ENCODE data around the gene ARSI. TPM values are rescaled to one million over a fixed set of nuclear protein-coding genes. Genes with fewer than 3 reads are reported as not detected.

Gene ARSI
- polyA plus RNA-seq (2013, experiment 1 of 2): 4.7 TPM
- polyA plus RNA-seq (2013, experiment 2 of 2): 5.6 TPM

- H3K27ac ChIP-seq (ENCODE audit: low read depth, low read length, severe bottlenecking): peak within 1 kb of the TSS; percentile 79
- peak within 1 kb of the TSS; percentile 35 for H3K4me3 ChIP-seq (ENCODE audit: extremely low read depth, insufficient read depth, low read length, poor library complexity, severe bottlenecking)
- no peaks in the 10 kb centered on the region for H3K36me3 ChIP-seq (ENCODE audit: control insufficient read depth, insufficient read depth, low read length)
- no peaks in the 10 kb centered on the region for H3K9me3 ChIP-seq (ENCODE audit: control insufficient read depth, low read length)
- 2 to 3% methylated on average over 46 to 47 of the region's 63 CpGs for WGBS, 2 experiments (ENCODE audit: insufficient coverage in 2 of 2)
- H3K4me1 ChIP-seq (ENCODE audit: control insufficient read depth, insufficient read depth, low read length, poor library complexity, severe bottlenecking): peaks cover 42% of the 10 kb centered on the region
These were observed at the start of gene ARSI for GRCh38 chr5:150302301-150303069. TSS of gene ARSI (minus strand) at chr5:150302905. CDS start at chr5:150302373, 532 bp downstream.

GRCh38 chr5:150350524-150351344 lies 48.0 kb upstream of the ARSI start:
- Histone ChIP-seq H3K9me3 (ENCODE audit: control insufficient read depth, low read length) (no peaks in the 10 kb centered on the region), H3K4me1 (ENCODE audit: control insufficient read depth, insufficient read depth, low read length, poor library complexity, severe bottlenecking) (no peaks in the 10 kb centered on the region), H3K36me3 (ENCODE audit: control insufficient read depth, insufficient read depth, low read length) (no peaks in the 10 kb centered on the region), H3K27ac (ENCODE audit: low read depth, low read length, severe bottlenecking) (no peak overlapping the region), H3K4me3 (ENCODE audit: extremely low read depth, insufficient read depth, low read length, poor library complexity, severe bottlenecking) (no peak overlapping the region)
- 46 to 51% methylated on average over 6 to 7 of the region's 7 CpGs for WGBS, 2 experiments (ENCODE audit: insufficient coverage in 2 of 2)

DNA sequence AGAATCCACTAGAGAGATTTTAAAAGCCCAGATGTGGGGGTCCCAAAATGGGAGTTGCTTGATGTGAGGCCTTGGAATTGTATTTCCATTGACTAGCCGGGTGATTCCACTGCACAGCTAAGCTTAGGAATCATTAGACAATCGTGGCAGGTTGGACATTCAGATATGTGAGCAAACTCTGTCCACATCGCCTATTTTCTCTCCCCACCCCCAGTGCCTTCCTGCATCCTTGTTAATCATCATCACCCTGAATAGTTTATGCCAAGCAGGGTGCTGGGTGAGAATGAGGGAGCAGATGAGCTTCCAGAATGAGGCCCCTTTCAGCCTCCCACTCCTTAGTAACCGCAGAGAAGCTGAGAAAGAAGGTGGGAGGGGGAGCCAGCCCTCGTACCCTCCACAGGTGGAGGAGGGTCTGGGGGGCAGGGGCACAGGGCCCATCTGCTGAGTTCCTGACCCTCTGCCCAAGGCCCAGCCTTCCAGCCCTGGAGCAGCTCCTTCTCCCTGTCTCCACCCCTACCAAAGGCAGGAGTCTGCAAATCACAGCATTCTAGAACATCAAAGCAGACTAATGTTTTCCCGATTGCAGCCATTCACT lies 47.1 kb upstream of the ARSI start:
- H3K27ac ChIP-seq (ENCODE audit: low read depth, low read length, severe bottlenecking): no peak overlapping the region
- no peaks in the 10 kb centered on the region for H3K4me1 ChIP-seq (ENCODE audit: control insufficient read depth, insufficient read depth, low read length, poor library complexity, severe bottlenecking)
- no peaks in the 10 kb centered on the region for H3K9me3 ChIP-seq (ENCODE audit: control insufficient read depth, low read length)
- H3K36me3 ChIP-seq (ENCODE audit: control insufficient read depth, insufficient read depth, low read length): no peaks in the 10 kb centered on the region
- H3K4me3 ChIP-seq (ENCODE audit: extremely low read depth, insufficient read depth, low read length, poor library complexity, severe bottlenecking): no peak overlapping the region
- 85 to 95% methylated on average over 2 to 3 of the region's 6 CpGs for WGBS, 2 experiments (ENCODE audit: insufficient coverage in 2 of 2)

DNA sequence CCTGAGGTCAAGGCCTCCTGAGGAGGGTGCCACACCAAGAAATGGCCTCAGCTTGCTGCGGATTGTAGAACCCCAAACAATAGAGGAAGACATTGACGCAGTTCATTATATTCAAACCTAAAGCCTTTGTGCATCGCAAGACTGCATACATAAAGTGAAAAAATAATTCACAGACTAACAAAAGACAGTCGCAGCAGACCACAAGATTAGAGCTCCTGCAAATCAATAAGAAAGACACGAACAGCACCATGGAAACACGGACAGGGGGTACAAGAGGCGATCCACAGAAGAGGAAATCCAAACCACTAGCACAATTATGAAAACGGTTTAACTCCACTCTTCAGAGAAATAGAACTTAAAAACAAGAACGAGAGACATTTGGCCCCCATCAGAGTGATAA lies 44.7 kb upstream of the ARSI start:
- H3K9me3 ChIP-seq (ENCODE audit: control insufficient read depth, low read length): no peaks in the 10 kb centered on the region
- WGBS, 2 experiments (ENCODE audit: insufficient coverage in 2 of 2): 92 to 97% methylated on average over 8 to 9 of the region's 9 CpGs

GRCh38 chr5:150347003-150347402 lies 44.3 kb upstream of the ARSI start:
- Histone ChIP-seq H3K4me1 (ENCODE audit: control insufficient read depth, insufficient read depth, low read length, poor library complexity, severe bottlenecking) (no peaks in the 10 kb centered on the region), H3K9me3 (ENCODE audit: control insufficient read depth, low read length) (no peaks in the 10 kb centered on the region), H3K4me3 (ENCODE audit: extremely low read depth, insufficient read depth, low read length, poor library complexity, severe bottlenecking) (no peak overlapping the region), H3K27ac (ENCODE audit: low read depth, low read length, severe bottlenecking) (no peak overlapping the region), H3K36me3 (ENCODE audit: control insufficient read depth, insufficient read depth, low read length) (no peaks in the 10 kb centered on the region)
- WGBS, 2 experiments (ENCODE audit: insufficient coverage in 2 of 2): 75 to 77% methylated on average over 1 to 2 of the region's 2 CpGs

More for the DNA sequence above, 44.7 kb upstream of the ARSI start:
- Histone ChIP-seq H3K4me3 (ENCODE audit: extremely low read depth, insufficient read depth, low read length, poor library complexity, severe bottlenecking) (no peak overlapping the region), H3K27ac (ENCODE audit: low read depth, low read length, severe bottlenecking) (no peak overlapping the region), H3K4me1 (ENCODE audit: control insufficient read depth, insufficient read depth, low read length, poor library complexity, severe bottlenecking) (no peaks in the 10 kb centered on the region), H3K36me3 (ENCODE audit: control insufficient read depth, insufficient read depth, low read length) (no peaks in the 10 kb centered on the region)

GRCh38 chr5:150346592-150346991 lies 43.9 kb upstream of the ARSI start:
- Histone ChIP-seq H3K36me3 (ENCODE audit: control insufficient read depth, insufficient read depth, low read length) (no peaks in the 10 kb centered on the region), H3K4me3 (ENCODE audit: extremely low read depth, insufficient read depth, low read length, poor library complexity, severe bottlenecking) (no peak overlapping the region), H3K9me3 (ENCODE audit: control insufficient read depth, low read length) (no peaks in the 10 kb centered on the region), H3K27ac (ENCODE audit: low read depth, low read length, severe bottlenecking) (no peak overlapping the region), H3K4me1 (ENCODE audit: control insufficient read depth, insufficient read depth, low read length, poor library complexity, severe bottlenecking) (no peaks in the 10 kb centered on the region)
- WGBS, 2 experiments (ENCODE audit: insufficient coverage in 2 of 2): 91 to 94% methylated on average over 3 to 4 of the region's 6 CpGs

- Histone ChIP-seq H3K9me3 (ENCODE audit: control insufficient read depth, low read length) (no peaks in the 10 kb centered on the region), H3K27ac (ENCODE audit: low read depth, low read length, severe bottlenecking) (no peak overlapping the region), H3K36me3 (ENCODE audit: control insufficient read depth, insufficient read depth, low read length) (no peaks in the 10 kb centered on the region), H3K4me1 (ENCODE audit: control insufficient read depth, insufficient read depth, low read length, poor library complexity, severe bottlenecking) (no peaks in the 10 kb centered on the region), H3K4me3 (ENCODE audit: extremely low read depth, insufficient read depth, low read length, poor library complexity, severe bottlenecking) (no peak overlapping the region)
- whole genome bisulfite sequencing, 2 experiments (ENCODE audit: insufficient coverage in 2 of 2): 43 to 76% methylated on average over 1 to 2 of the region's 5 CpGs
These were observed 43.0 kb upstream of the ARSI start for GRCh38 chr5:150345716-150346115.

DNA sequence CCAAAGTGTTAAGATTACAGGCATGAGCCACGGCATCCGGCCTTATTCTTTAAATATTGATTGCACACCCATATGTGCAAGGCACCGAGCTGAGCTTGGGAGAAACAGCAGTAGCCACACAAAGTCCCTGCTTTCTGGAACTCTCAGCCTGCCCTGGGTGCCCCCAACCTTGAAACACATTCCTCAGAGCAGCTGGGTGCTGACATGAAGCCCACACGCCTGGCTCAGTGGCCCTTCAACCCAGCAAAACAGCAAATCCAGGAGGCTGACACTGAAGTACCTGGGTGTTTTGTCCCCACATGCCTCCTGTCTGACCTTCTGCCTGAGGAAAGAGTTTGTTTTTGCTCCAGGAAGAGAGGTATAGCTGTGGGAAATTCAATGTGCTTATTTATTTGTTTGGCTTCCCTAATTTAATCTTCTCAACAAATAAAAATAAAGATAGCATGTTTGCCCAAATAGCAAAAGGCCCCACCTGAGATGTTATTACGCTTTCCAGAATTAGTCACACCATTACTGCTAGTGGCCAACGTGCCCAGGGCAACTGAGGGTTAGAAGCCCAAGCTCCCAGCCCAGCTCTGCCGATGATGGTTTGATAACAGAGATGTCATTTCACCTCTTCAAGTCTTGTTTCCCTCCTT lies 41.4 kb upstream of the ARSI start:
- Histone ChIP-seq H3K36me3 (ENCODE audit: control insufficient read depth, insufficient read depth, low read length) (no peaks in the 10 kb centered on the region), H3K9me3 (ENCODE audit: control insufficient read depth, low read length) (no peaks in the 10 kb centered on the region), H3K4me1 (ENCODE audit: control insufficient read depth, insufficient read depth, low read length, poor library complexity, severe bottlenecking) (peaks cover 4% of the 10 kb centered on the region), H3K27ac (ENCODE audit: low read depth, low read length, severe bottlenecking) (no peak overlapping the region), H3K4me3 (ENCODE audit: extremely low read depth, insufficient read depth, low read length, poor library complexity, severe bottlenecking) (no peak overlapping the region)
- WGBS, 2 experiments (ENCODE audit: insufficient coverage in 2 of 2): 86 to 94% methylated on average over 6 to 7 of the region's 7 CpGs

DNA sequence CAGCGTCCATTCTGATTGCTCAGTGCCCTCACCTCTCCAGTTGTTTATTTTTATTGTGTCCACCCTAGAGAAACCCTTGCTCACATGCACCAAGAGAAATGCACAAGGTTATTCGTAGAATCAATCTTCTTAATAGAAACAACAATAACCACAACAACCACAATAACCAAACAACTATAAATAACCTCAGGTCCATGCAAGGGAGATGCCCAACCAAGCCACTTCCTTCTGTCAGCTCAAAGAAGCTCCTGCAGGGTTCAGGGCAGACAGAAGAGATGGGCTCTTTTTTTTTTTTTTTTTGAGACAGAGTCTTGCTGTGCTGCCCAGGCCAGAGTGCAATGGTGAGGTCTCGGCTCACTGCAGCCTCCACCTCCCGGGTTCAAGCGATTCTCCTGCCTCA lies 39.9 kb upstream of the ARSI start:
- Histone ChIP-seq H3K9me3 (ENCODE audit: control insufficient read depth, low read length) (no peaks in the 10 kb centered on the region), H3K4me3 (ENCODE audit: extremely low read depth, insufficient read depth, low read length, poor library complexity, severe bottlenecking) (no peak overlapping the region), H3K27ac (ENCODE audit: low read depth, low read length, severe bottlenecking) (no peak overlapping the region), H3K4me1 (ENCODE audit: control insufficient read depth, insufficient read depth, low read length, poor library complexity, severe bottlenecking) (peaks cover 9% of the 10 kb centered on the region), H3K36me3 (ENCODE audit: control insufficient read depth, insufficient read depth, low read length) (no peaks in the 10 kb centered on the region)
- 90 to 95% methylated on average over 4 to 5 of the region's 5 CpGs for WGBS, 2 experiments (ENCODE audit: insufficient coverage in 2 of 2)

DNA sequence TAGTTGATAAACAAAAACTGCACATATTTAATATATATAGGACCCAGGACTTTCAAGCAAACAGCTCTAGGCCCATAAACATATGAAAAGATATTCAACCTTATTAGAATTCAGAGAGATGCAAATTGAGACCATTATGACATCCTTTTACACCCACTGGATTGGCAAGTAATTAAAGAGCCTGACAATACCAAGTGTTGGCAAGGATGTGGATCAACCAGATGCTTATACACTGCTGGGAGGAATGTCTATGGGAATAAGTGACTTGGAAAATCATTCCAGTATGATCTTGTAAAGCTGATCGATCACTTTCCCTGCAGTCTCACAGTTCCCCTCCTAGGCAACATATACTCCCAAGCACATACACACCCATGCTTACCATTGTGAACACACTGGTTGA lies 39.3 kb upstream of the ARSI start:
- no peaks in the 10 kb centered on the region for H3K36me3 ChIP-seq (ENCODE audit: control insufficient read depth, insufficient read depth, low read length)
- no peaks in the 10 kb centered on the region for H3K9me3 ChIP-seq (ENCODE audit: control insufficient read depth, low read length)
- peaks cover 9% of the 10 kb centered on the region for H3K4me1 ChIP-seq (ENCODE audit: control insufficient read depth, insufficient read depth, low read length, poor library complexity, severe bottlenecking)
- WGBS, 2 experiments (ENCODE audit: insufficient coverage in 2 of 2): 100% methylated on average over 1 of the region's 1 CpG; no CpG with 5 or more reads in 1 of the 2 experiments
- H3K27ac ChIP-seq (ENCODE audit: low read depth, low read length, severe bottlenecking): no peak overlapping the region
- no peak overlapping the region for H3K4me3 ChIP-seq (ENCODE audit: extremely low read depth, insufficient read depth, low read length, poor library complexity, severe bottlenecking)

Measured in mesodermal cell (in vitro differentiated cells).